ENCODE measurements around the gene HMCN2.

DNA sequence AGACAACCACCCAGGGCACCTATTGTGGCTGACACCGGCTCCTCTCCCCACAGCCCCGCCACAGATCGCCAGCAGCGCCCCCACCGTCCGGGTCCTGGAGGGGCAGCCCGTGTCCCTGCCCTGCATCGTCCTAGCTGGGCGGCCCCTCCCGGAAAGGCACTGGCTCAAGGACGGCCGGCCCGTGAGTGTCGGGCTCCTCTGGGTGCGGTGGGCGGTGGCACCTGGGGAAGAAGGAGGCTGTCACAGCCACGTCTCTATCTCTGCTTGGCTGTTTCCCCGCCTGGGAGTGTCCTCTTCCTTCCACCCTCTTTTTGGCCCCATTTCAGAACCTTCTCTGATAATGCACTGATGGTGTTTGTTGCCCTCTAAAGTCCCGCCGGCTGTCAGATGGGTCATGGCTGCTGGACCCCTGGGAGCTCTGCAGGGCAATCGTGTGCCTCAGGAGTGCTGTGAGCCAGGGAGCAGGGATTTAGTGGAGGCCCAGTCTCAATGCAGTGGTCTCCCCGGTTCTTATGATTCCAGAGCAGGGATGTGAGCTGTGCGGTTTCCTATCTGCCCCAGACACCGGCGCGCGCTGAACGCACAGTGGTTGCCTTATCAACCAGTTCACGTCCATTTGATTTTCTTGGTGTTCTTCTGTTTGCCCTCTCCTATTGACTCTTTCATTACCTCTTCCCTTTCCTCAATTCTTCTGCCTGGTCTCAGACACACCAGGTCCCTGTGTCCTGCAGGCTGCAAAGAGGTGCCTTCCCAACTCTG is 55.3 kb downstream of the HMCN2 start:
- TF ChIP-seq, protein P1, sequence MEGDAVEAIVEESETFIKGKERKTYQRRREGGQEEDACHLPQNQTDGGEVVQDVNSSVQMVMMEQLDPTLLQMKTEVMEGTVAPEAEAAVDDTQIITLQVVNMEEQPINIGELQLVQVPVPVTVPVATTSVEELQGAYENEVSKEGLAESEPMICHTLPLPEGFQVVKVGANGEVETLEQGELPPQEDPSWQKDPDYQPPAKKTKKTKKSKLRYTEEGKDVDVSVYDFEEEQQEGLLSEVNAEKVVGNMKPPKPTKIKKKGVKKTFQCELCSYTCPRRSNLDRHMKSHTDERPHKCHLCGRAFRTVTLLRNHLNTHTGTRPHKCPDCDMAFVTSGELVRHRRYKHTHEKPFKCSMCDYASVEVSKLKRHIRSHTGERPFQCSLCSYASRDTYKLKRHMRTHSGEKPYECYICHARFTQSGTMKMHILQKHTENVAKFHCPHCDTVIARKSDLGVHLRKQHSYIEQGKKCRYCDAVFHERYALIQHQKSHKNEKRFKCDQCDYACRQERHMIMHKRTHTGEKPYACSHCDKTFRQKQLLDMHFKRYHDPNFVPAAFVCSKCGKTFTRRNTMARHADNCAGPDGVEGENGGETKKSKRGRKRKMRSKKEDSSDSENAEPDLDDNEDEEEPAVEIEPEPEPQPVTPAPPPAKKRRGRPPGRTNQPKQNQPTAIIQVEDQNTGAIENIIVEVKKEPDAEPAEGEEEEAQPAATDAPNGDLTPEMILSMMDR (IDR thresholded peaks at IDR 0.05; ENCODE audit: poor library complexity): peak; percentile 19
- TF ChIP-seq EZH2phosphoT487 (IDR thresholded peaks at IDR 0.05; ENCODE audit: low read depth, severe bottlenecking, unreplicated experiment): no peak

Data from hepatocyte (in vitro differentiated cells).